B cell (primary cell): ENCODE data around the gene GATA5. TPM values are rescaled to one million over a fixed set of nuclear protein-coding genes. Genes with fewer than 3 reads are reported as not detected.

Source experiments
- ATAC-seq: fragments of 200-7000 bp; cut with Tn5 transposase; one replicate; pipeline ENCODE4 v1.10.0; 2021; ENCODE audit warnings: low read depth, mild to moderate bottlenecking, moderate number of reproducible peaks, moderate library complexity
- CTCF ChIA-PET: fragments of 350-600 bp; sonication (Branson Sonifier 250); formaldehyde crosslinking; loops from one replicate; lab custom pipeline; 2021; ENCODE audit warnings: antibody characterized with exemption, inconsistent platforms; lab: Charles Lee
- POLR2A ChIA-PET: fragments of 350-600 bp; sonication (Branson Sonifier 250); formaldehyde crosslinking; loops from one replicate; lab custom pipeline; 2021; ENCODE audit warnings: antibody characterized with exemption; lab: Charles Lee
- DNase-seq: peaks from one replicate; pipeline ENCODE4 v3.0.0; 2013
- H2AFZ ChIP-seq: 2 replicates; pipeline ENCODE4 v1.6.1; 2012; ENCODE audit warnings: mild to moderate bottlenecking, low read depth, low read length; ENCODE audit not compliant: insufficient read depth, poor library complexity, severe bottlenecking
- H3K27ac ChIP-seq, 2 donors: 1 replicate in 1 of 2; 2 replicates in 1 of 2; pipeline ENCODE4 v1.5.1; 2012 to 2013; ENCODE audit warnings: low read length in 2 of 2, mild to moderate bottlenecking in 2 of 2, moderate library complexity in 1 of 2
- H3K27me3 ChIP-seq, 4 experiments: fragments of 200-600 bp in 1 of 4; sonication (generic) in 1 of 4; replicated peaks in 1 of 4; 1 replicate in 2 of 4; 2 replicates in 2 of 4; pipeline versions ENCODE4 v1.6.1 to v1.7.0; 2013 to 2016; ENCODE audit warnings: low read length in 3 of 4, mild to moderate bottlenecking in 2 of 4, mixed read lengths in 1 of 4, moderate library complexity in 1 of 4; ENCODE audit not compliant: insufficient read depth in 4 of 4, control insufficient read depth in 3 of 4; ENCODE audit errors: control extremely low read depth in 1 of 4
- H3K36me3 ChIP-seq, 2 experiments: replicated peaks in 1 of 2; 1 replicate in 1 of 2; 2 replicates in 1 of 2; pipeline versions ENCODE4 v1.6.1 to v1.7.1; 2013; ENCODE audit warnings: low read length in 1 of 2; ENCODE audit not compliant: insufficient read depth in 2 of 2, control insufficient read depth in 1 of 2; ENCODE audit errors: control extremely low read depth in 1 of 2, extremely low read depth in 1 of 2
- H3K4me1 ChIP-seq, 2 donors: fragments of 200-600 bp in 1 of 2; sonication (generic) in 1 of 2; 1 replicate in 1 of 2; 2 replicates in 1 of 2; pipeline versions ENCODE4 v1.5.1 to v1.6.1; 2013 to 2017; ENCODE audit warnings: low read length in 2 of 2; ENCODE audit not compliant: control insufficient read depth in 2 of 2, insufficient read depth in 2 of 2
- H3K4me2 ChIP-seq: replicated peaks from 2 replicates; pipeline ENCODE3; 2012; ENCODE audit warnings: mild to moderate bottlenecking, low read depth, low read length; ENCODE audit not compliant: poor library complexity, severe bottlenecking
- H3K4me3 ChIP-seq, 5 experiments: fragments of 200-600 bp in 1 of 5; sonication (generic) in 1 of 5; 1 replicate in 3 of 5; 2 replicates in 2 of 5; pipeline versions ENCODE4 v1.5.1 to v1.7.0; 2011 to 2016; ENCODE audit warnings: low read length in 4 of 5, mild to moderate bottlenecking in 4 of 5, low read depth in 2 of 5, control low read depth in 1 of 5, moderate library complexity in 1 of 5; ENCODE audit not compliant: insufficient read depth in 1 of 5; ENCODE audit errors: control extremely low read depth in 1 of 5, extremely low read depth in 1 of 5
- H3K79me2 ChIP-seq: fragments of 200-600 bp; sonication (generic); one replicate; pipeline ENCODE4 v1.6.0; 2016; ENCODE audit warnings: low read length; ENCODE audit not compliant: control insufficient read depth, insufficient read depth
- H3K9ac ChIP-seq: fragments of 200-600 bp; sonication (generic); 2 replicates; pipeline ENCODE4 v1.6.1; 2017; ENCODE audit warnings: mild to moderate bottlenecking, low read length, moderate library complexity
- H3K9me3 ChIP-seq, 3 donors: one replicate each; pipeline versions ENCODE4 v1.6.1 to v1.7.1; 2013; ENCODE audit warnings: low read length in 2 of 3; ENCODE audit not compliant: control insufficient read depth in 2 of 3, insufficient read depth in 1 of 3; ENCODE audit errors: control extremely low read depth in 1 of 3
- H4K20me1 ChIP-seq: 2 replicates; pipeline ENCODE4 v1.6.0; 2012; ENCODE audit warnings: mild to moderate bottlenecking, low read length; ENCODE audit not compliant: insufficient read depth, control insufficient read depth, poor library complexity, severe bottlenecking
- H3K27ac Mint-ChIP-seq: one replicate; pipeline ENCODE4 v1.8.0; 2021; ENCODE audit warnings: mixed read lengths
- H3K27me3 Mint-ChIP-seq: one replicate; pipeline ENCODE4 v1.8.0; 2021; ENCODE audit warnings: mixed read lengths
- H3K4me1 Mint-ChIP-seq: one replicate; pipeline ENCODE4 v1.8.0; 2021; ENCODE audit warnings: mixed read lengths
- H3K4me3 Mint-ChIP-seq: one replicate; pipeline ENCODE4 v1.8.0; 2021; ENCODE audit warnings: mixed read lengths
- H3K9me3 Mint-ChIP-seq: one replicate; pipeline ENCODE4 v1.8.0; 2022; ENCODE audit warnings: mixed read lengths; ENCODE audit not compliant: insufficient read depth
- CTCF ChIP-seq: fragments of 200-600 bp; IDR thresholded peaks from one replicate; pipeline ENCODE4 v1.8.0; 2022; ENCODE audit warnings: antibody characterized with exemption, mild to moderate bottlenecking
- EZH2 ChIP-seq: IDR thresholded peaks from 2 replicates; pipeline ENCODE4 v1.6.1; 2012; ENCODE audit warnings: borderline replicate concordance, low read depth, mild to moderate bottlenecking, moderate library complexity, low read length; ENCODE audit not compliant: insufficient read depth, poor library complexity, severe bottlenecking
- WGBS: methylation state at CpG from one replicate; pipeline ENCODE4 v1.1.5; 2013; ENCODE audit warnings: missing lambda C conversion rate; ENCODE audit not compliant: insufficient coverage; 5-methylcytosine and 5-hydroxymethylcytosine counted together
- intact Hi-C: fragments of 100-400 bp; cut with micrococcal nuclease; formaldehyde crosslinking; loops from one replicate; pipeline ENCODE4 v1.10.0; 2022
- polyA plus RNA-seq: library from polyadenylated mRNA; depleted of rRNA; stranded (reverse); fragments of >200 nt; gene quantifications from 2 replicates; pipeline ENCODE4 v1.2.3, GENCODE V29; 2012
- total RNA-seq, 2 donors: library from RNA; stranded (reverse); fragments of 120-200 nt in 1 of 2; gene quantifications; 1 replicate in 1 of 2; 2 replicates in 1 of 2; pipeline versions ENCODE4 v1.2.3 to v1.2.4, GENCODE V29; 2013 to 2022

Gene GATA5
- total and polyA plus RNA-seq, 2 donors (not counting 1 experiment from before 2014, with no cell fraction given): not detected

- Histone ChIP-seq H3K4me3 (no peak overlapping the region), H3K27ac (no peak overlapping the region), H3K36me3 (no peaks in the 10 kb centered on the region), H3K9ac (no peak overlapping the region), H3K4me2 (no peak overlapping the region), H4K20me1 (no peaks in the 10 kb centered on the region), H2AFZ (no peak overlapping the region), H3K27me3 (peaks cover 0 to 14% (median 7%) of the 10 kb centered on the region in 4 experiments), H3K9me3 (no peaks in the 10 kb centered on the region), H3K4me1 (peaks cover 4 to 5% of the 10 kb centered on the region in 2 donors), H3K79me2 (no peaks in the 10 kb centered on the region)
- Mint-ChIP-seq H3K9me3 (peaks cover 4% of the 10 kb centered on the region), H3K4me1 (no peaks in the 10 kb centered on the region), H3K4me3 (no peak overlapping the region), H3K27ac (no peak overlapping the region), H3K27me3 (peaks cover 3% of the 10 kb centered on the region)
- POLR2A ChIA-PET: no interaction called here
- CTCF ChIA-PET: interaction anchor here (0.8 kb wide), 1 partner anchor 109 kb away, joined by 4 read pairs; no protein-coding TSS in a partner anchor
- no peak for TF ChIP-seq EZH2
- TF ChIP-seq CTCF: no peak
- no peak for DNase-seq
- 94% methylated on average over 22 of the region's 22 CpGs for WGBS
- intact Hi-C loops: no loop called here
- no peak for ATAC-seq
These were observed 32.3 kb upstream of the GATA5 start for GRCh38 chr20:62507991-62508640.

GRCh38 chr20:62507323-62507722 is 31.5 kb upstream of the GATA5 start:
- Histone ChIP-seq H3K4me2 (no peak overlapping the region), H3K36me3 (no peaks in the 10 kb centered on the region), H3K9ac (no peak overlapping the region), H3K27ac (no peak overlapping the region), H3K27me3 (peaks cover 0 to 6% (median 3%) of the 10 kb centered on the region in 4 experiments), H4K20me1 (no peaks in the 10 kb centered on the region), H3K9me3 (no peaks in the 10 kb centered on the region), H3K4me3 (no peak overlapping the region), H3K79me2 (no peaks in the 10 kb centered on the region), H2AFZ (no peak overlapping the region), H3K4me1 (peaks cover under 1 to 3% of the 10 kb centered on the region in 2 donors)
- Mint-ChIP-seq H3K4me3 (no peak overlapping the region), H3K27me3 (no peaks in the 10 kb centered on the region), H3K4me1 (peaks cover 3% of the 10 kb centered on the region), H3K27ac (no peak overlapping the region), H3K9me3 (peaks cover 4% of the 10 kb centered on the region)
- intact Hi-C loops: no loop called here
- no peak for TF ChIP-seq CTCF
- no peak for TF ChIP-seq EZH2
- DNase-seq (no peak), ATAC-seq (no peak)
- CTCF ChIA-PET: no interaction called here
- 86% methylated on average over 7 of the region's 7 CpGs for WGBS
- POLR2A ChIA-PET: no interaction called here
